Measurements from ENCODE around the gene SCGN.

SCGN gene

DNA sequence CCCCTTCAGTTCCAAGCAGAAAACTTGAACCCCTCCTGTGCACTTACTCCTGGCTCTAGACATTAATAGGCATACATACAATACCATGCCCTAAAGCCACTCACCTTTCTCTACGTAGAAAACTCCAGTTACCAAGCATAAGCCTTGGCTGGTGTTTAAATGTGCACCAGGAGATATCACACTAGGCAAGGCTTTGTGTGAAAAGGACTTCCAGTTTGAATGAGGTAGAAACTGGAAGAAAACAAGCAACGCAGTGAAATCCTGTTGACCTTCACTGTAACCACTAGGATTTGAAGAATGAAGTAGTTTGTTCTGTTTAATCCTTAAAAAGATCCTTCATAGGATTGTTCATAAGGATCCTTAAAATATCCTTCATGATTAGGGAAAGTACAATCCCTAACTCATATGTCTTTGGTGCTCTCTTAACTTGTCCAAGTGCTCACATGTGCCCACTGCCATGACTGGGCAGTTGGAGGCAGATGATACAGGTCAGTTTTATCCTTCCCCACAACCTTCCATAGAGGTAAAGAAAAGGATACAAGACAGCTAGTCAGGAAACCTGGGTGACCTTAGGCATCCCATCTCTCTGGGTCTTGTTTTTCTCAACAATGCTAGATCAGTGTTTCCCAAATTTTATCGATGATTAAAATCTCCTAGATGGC lies 9.2 kb upstream of the SCGN start:
- no peak overlapping the region for H3K4me3 ChIP-seq (ENCODE audit: low read length)
- TF ChIP-seq, protein P1, sequence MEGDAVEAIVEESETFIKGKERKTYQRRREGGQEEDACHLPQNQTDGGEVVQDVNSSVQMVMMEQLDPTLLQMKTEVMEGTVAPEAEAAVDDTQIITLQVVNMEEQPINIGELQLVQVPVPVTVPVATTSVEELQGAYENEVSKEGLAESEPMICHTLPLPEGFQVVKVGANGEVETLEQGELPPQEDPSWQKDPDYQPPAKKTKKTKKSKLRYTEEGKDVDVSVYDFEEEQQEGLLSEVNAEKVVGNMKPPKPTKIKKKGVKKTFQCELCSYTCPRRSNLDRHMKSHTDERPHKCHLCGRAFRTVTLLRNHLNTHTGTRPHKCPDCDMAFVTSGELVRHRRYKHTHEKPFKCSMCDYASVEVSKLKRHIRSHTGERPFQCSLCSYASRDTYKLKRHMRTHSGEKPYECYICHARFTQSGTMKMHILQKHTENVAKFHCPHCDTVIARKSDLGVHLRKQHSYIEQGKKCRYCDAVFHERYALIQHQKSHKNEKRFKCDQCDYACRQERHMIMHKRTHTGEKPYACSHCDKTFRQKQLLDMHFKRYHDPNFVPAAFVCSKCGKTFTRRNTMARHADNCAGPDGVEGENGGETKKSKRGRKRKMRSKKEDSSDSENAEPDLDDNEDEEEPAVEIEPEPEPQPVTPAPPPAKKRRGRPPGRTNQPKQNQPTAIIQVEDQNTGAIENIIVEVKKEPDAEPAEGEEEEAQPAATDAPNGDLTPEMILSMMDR (IDR thresholded peaks at IDR 0.05; ENCODE audit: insufficient read depth, low read depth, low read length, missing control alignments) = no peak
- DNase-seq (ENCODE audit: low read depth) = no peak

DNA sequence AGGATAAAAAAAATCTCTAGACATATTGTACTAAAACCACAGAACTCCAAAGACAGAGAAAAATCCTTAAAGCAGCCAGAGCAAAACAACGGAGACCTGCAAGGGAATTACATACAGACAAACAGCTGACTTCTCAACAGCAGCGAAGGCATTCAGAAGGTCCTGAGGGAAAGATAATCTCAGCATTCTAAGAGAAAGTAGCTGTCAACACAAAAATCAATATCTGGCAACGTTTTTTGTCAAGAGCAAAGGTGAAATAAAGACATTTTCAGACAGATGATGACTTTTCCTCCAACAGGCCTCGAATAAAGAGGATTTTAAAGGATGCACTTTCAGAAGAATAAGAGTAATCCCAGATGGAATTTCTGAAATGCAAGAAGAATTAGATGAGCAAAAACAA lies 6.1 kb upstream of the SCGN start:
- DNase-seq (ENCODE audit: low read depth) = no peak
- H3K4me3 ChIP-seq (ENCODE audit: low read length) = no peak overlapping the region
- TF ChIP-seq, protein P1 (IDR thresholded peaks at IDR 0.05; ENCODE audit: insufficient read depth, low read depth, low read length, missing control alignments) = no peak

DNA sequence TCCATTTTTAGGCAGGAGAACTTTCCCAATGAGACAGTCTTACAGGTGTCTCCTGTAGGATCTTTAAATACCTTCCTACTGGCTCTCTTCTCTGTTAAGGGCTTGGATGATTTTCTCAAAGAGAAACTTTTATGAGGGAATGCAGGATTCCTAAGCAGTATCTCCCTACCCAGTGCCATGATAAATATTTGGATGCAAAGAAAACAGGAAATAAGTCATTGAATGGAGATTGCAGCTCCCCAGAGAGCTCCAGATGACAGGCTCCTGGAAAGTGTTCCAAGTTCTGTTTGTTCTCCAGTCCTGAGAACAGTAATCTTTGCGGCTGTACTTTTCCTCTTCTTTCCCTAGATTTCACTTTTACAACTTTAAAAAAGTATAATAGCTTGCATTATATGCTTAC lies 2.4 kb upstream of the SCGN start:
- DNase-seq (ENCODE audit: low read depth) = no peak
- H3K4me3 ChIP-seq (ENCODE audit: low read length) = no peak overlapping the region
- TF ChIP-seq, protein P1 (IDR thresholded peaks at IDR 0.05; ENCODE audit: insufficient read depth, low read depth, low read length, missing control alignments) = no peak

DNA sequence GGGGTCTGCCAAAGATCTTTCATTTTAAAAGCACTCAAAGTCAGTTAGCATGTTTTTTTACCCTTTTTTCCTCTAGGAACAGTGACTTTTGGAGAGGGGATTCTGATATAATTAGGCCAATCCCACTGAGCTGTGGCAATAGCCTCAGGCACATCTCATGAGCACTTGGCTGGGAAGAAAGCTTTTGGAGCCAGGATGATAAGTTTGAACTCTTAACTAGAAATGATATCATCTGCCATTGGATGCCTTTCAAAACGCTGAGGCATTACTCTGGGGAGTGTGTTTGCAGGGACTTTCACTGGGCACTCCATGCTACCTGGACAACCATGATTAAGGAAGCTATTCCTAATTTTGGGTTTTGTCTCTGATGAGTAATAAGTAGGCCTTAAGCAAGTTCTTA lies 3.7 kb downstream of the SCGN start:
- TF ChIP-seq, protein P1 (IDR thresholded peaks at IDR 0.05; ENCODE audit: insufficient read depth, low read depth, low read length, missing control alignments) = no peak
- no peak overlapping the region for H3K4me3 ChIP-seq (ENCODE audit: low read length)
- DNase-seq (ENCODE audit: low read depth) = no peak

DNA sequence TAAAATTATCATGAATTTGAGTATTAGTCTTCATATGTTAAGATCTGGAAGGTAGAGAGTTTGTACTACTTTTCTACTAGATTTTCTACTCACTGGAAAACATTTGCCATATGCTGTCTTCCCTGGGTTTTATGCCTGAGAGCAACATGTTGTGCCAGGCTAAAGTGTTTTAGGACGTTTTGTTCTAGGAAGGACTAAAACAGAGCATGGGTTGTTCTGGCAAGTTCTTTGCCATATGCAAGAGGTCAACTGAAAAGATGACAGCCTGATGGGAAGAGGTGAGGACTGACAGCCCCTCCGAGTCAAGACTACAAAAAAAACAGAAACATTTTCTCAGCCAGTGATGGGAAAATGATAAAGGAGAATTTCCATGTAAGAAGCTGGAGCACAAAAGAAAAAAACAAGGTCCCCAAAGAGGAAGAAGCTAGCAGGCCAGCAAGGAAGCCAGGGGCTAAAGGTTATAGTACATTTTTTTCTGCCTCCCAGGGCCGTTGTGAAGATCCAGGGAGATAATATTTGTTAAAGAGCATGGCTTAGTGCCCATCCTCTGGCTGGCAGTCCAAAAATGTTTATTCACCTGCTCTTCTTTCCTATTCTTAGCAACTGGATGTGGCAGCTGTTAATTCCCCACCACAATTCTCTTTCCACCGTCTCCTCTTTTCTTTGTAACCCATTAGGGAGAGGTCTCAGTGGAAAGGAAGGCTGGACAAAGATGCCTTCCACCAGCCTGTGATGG lies 7.8 kb downstream of the SCGN start:
- no peak for DNase-seq (ENCODE audit: low read depth)
- TF ChIP-seq, protein P1 (IDR thresholded peaks at IDR 0.05; ENCODE audit: insufficient read depth, low read depth, low read length, missing control alignments) = no peak
- H3K4me3 ChIP-seq (ENCODE audit: low read length) = no peak overlapping the region

DNA sequence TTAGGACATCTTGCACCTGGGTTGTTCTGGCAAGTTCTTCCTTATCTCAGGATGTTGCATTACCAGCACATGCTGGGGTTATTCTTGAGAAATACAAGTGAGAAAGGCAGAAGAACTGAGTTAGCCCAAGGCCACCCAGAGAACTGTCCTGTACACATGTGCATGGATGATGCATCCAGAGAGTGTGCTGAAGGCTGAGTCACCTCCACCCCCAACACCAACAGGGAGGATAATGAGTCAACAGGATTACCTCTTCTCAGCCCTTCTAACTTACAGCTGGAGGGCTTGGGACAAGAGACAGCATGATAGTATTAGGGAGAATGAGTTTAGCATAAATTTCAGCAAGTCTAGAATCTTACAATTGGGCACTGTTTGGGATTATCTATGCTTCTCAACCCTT lies 8.5 kb downstream of the SCGN start:
- no peak overlapping the region for H3K4me3 ChIP-seq (ENCODE audit: low read length)
- TF ChIP-seq, protein P1 (IDR thresholded peaks at IDR 0.05; ENCODE audit: insufficient read depth, low read depth, low read length, missing control alignments) = no peak
- peak; percentile 98 for DNase-seq (ENCODE audit: low read depth)

All from epithelial cell of esophagus (primary cell).